Stomach (tissue), 9 donors: ENCODE measurements around the gene TENT5C. TPM values are rescaled to one million over a fixed set of nuclear protein-coding genes. Genes with fewer than 3 reads are reported as not detected.
A peak's percentile ranks its signal among the peaks of the same experiment; 100 is the strongest.

Experiments
- DNase-seq, 2 donors: peaks; one replicate each; pipeline versions ENCODE4 v3.0.0 to v3.0.0-alpha.2; 2013 to 2019
- H3K27ac ChIP-seq, 5 donors: fragments of 200-600 bp in 4 of 5; sonication (generic) in 4 of 5; one replicate each; pipeline ENCODE4 v1.5.1; 2013 to 2019; ENCODE audit warnings: mild to moderate bottlenecking in 1 of 5, moderate library complexity in 1 of 5
- H3K27me3 ChIP-seq, 3 donors: fragments of 200-600 bp; sonication (generic); one replicate each; pipeline ENCODE4 v1.5.1; 2017 to 2019; ENCODE audit warnings: mixed run types in 1 of 3
- H3K36me3 ChIP-seq, 4 donors: fragments of 200-600 bp; sonication (generic); 1 replicate in 3 of 4; 2 replicates in 1 of 4; pipeline ENCODE4 v1.5.1; 2016 to 2019
- H3K4me1 ChIP-seq, 4 donors: fragments of 200-600 bp; sonication (generic); one replicate each; pipeline ENCODE4 v1.5.1; 2016 to 2019
- H3K4me3 ChIP-seq, 4 donors: fragments of 200-600 bp; sonication (generic) in 3 of 4; one replicate each; pipeline ENCODE4 v1.5.1; 2016 to 2019; ENCODE audit warnings: mild to moderate bottlenecking in 1 of 4
- H3K9me3 ChIP-seq, 4 donors: fragments of 200-600 bp; sonication (generic); one replicate each; pipeline ENCODE4 v1.5.1; 2016 to 2019
- EP300 ChIP-seq: sonication (generic); formaldehyde crosslinking; IDR thresholded peaks from one replicate; pipeline ENCODE4 v1.6.1; 2017; ENCODE audit warnings: antibody characterized with exemption
- POLR2A ChIP-seq, 4 donors: fragments of 450-650 bp; IDR thresholded peaks; one replicate each; pipeline ENCODE4 v1.6.1; 2016; ENCODE audit warnings: antibody characterized with exemption in 4 of 4, control low read depth in 2 of 4, mild to moderate bottlenecking in 1 of 4, moderate library complexity in 1 of 4
- POLR2AphosphoS5 ChIP-seq, 3 donors: sonication (generic); formaldehyde crosslinking; IDR thresholded peaks; one replicate each; pipeline ENCODE4 v1.6.1; 2016; ENCODE audit warnings: antibody characterized with exemption in 3 of 3
- WGBS, 5 donors: extraction: QIAGEN DNeasy Blood & Tissue Kit in 3 of 5; methylation state at CpG; one replicate each; pipeline versions ENCODE4 v1.1.5 to v1.1.7; 2013 to 2018; 5-methylcytosine and 5-hydroxymethylcytosine counted together
- intact Hi-C: fragments of 100-400 bp; cut with DNase I; formaldehyde crosslinking; loops from one replicate; pipeline ENCODE4 v1.15.1; 2023; ENCODE audit warnings: low total_unique reads
- polyA plus RNA-seq, 3 donors: library from polyadenylated mRNA; stranded (reverse); fragments of 200-250 nt; gene quantifications; one replicate each; pipeline ENCODE4 v1.2.3, GENCODE V29; 2013
- total RNA-seq, 5 donors: library from RNA; depleted of rRNA; stranded (reverse); fragments of >200 nt; gene quantifications; one replicate each; pipeline versions ENCODE4 v1.1.0 to v1.2.3, GENCODE V29; 2014 to 2016
- TF ChIP-seq, protein P1 (sequence below), 7 experiments: fragments of 450-650 bp in 4 of 7; fragments of 200-600 bp in 3 of 7; sonication (generic) in 3 of 7; IDR thresholded peaks; one replicate each; pipeline ENCODE4 v1.5.1; 2016 to 2019; ENCODE audit warnings: antibody characterized with exemption in 7 of 7, control low read depth in 2 of 7, mild to moderate bottlenecking in 1 of 7
- donor health status: healthy with polysubstance abuse.
- donor health status: Bipolar disorder and iron deficiency.
- donor health status: healthy.

The TENT5C gene
- total and polyA plus RNA-seq, 8 donors = 6.0 to 28.1 (median 11.4) TPM

DNA sequence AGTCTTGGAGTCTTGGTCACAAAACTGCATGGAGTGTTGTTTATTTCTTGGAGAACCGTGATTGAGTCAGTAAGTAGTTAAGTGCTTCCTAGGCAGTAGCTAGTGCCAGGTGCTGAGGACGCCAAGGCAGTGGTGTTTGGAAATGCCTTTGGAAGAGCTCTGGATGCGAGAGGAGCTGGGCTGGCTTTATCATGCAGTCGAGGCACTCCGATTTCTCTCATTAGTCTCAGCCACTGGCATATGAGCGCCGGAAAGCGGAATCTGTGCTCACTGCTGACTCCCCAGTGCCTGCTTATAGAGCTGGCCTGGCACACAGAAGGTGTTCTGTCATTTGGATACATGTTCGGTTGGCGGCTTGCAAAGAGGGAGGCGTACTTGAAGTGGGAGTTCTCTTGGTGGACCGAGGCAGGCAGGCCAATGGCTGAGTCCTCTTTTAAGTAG is 3.6 kb downstream of the TENT5C start:
- Histone ChIP-seq H3K27me3 (no peaks in the 10 kb centered on the region), H3K36me3 (no peaks in the 10 kb centered on the region), H3K4me1 (peaks cover 36 to 84% (median 73%) of the 10 kb centered on the region in 4 donors), H3K9me3 (no peaks in the 10 kb centered on the region), H3K4me3 (peak overlapping the region; percentile 14 to 90 (median 52)), H3K27ac (peak overlapping the region; percentile 37 to 96 (median 91))
- TF ChIP-seq EP300 (no peak), POLR2AphosphoS5 (IDR thresholded peaks at IDR 0.05) (peak in 1 of 3 donors; percentile 49)
- WGBS, 5 donors = 25 to 45% (median 28%) methylated on average over 12 of the region's 12 CpGs
- intact Hi-C loops = no loop called here
- peak in 1 of 2 donors; percentile 51 for DNase-seq

DNA sequence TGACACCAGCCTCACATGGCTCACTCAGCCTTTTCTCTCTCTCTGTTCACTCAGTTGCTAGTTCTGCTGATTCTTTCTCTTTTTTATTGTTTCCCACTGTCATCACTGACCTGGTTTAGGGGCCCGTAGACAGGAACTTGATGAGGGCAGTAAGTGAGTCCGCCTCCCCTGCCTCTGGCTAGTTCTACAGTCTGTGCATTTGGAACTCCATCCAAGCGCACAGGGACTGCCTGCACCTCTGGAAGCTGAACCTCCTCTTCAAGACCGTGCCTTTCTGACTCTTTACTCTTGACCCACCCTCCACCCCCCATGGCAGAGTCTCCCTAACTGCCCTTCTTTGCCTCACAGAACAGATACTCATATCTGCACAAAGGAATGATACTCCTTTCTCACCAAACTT is 4.2 kb downstream of the TENT5C start:
- TF ChIP-seq, protein P1, sequence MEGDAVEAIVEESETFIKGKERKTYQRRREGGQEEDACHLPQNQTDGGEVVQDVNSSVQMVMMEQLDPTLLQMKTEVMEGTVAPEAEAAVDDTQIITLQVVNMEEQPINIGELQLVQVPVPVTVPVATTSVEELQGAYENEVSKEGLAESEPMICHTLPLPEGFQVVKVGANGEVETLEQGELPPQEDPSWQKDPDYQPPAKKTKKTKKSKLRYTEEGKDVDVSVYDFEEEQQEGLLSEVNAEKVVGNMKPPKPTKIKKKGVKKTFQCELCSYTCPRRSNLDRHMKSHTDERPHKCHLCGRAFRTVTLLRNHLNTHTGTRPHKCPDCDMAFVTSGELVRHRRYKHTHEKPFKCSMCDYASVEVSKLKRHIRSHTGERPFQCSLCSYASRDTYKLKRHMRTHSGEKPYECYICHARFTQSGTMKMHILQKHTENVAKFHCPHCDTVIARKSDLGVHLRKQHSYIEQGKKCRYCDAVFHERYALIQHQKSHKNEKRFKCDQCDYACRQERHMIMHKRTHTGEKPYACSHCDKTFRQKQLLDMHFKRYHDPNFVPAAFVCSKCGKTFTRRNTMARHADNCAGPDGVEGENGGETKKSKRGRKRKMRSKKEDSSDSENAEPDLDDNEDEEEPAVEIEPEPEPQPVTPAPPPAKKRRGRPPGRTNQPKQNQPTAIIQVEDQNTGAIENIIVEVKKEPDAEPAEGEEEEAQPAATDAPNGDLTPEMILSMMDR (IDR thresholded peaks at IDR 0.05) = no peak
- no peak for TF ChIP-seq EP300
- no peak for TF ChIP-seq POLR2AphosphoS5 (IDR thresholded peaks at IDR 0.05)
- TF ChIP-seq POLR2A (IDR thresholded peaks at IDR 0.05) = no peak
- WGBS, 5 donors = 34 to 60% (median 50%) methylated on average over 4 of the region's 4 CpGs
- intact Hi-C loops = no loop called here
- no peaks in the 10 kb centered on the region for H3K36me3 ChIP-seq
- H3K27ac ChIP-seq = peak overlapping the region; percentile 37 to 96 (median 91)
- H3K9me3 ChIP-seq = no peaks in the 10 kb centered on the region
- H3K4me3 ChIP-seq = peak overlapping the region in 3 of 4 donors; percentile 14 to 90 (median 78)
- no peaks in the 10 kb centered on the region for H3K27me3 ChIP-seq
- H3K4me1 ChIP-seq = peaks cover 41 to 84% (median 73%) of the 10 kb centered on the region in 4 donors
- DNase-seq = no peak

DNA sequence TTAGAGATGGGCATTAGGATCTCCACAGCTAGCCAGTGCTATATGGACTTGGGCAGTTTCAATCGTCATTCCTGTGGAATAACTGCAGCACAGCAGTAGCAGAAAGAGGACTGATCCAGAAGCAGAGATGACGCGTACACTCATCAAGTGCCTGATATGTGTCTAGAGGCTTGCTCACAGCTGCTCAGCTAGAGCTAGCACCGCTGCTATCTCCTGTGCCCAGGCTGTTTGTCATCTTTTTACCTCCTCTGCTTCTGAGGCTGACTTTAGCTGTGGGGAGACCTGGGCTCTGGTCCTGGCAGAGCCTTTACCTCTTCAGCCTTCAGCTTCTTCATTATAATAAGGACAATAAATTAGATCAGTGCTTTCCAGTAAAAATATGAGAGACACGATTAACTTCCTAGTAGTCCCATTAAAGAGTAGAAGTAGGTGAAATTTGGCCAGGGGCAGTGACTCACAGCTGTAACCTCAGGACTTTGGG is 5.3 kb downstream of the TENT5C start:
- no peaks in the 10 kb centered on the region for H3K36me3 ChIP-seq
- no peaks in the 10 kb centered on the region for H3K9me3 ChIP-seq
- H3K27ac ChIP-seq = peak overlapping the region; percentile 3 to 96 (median 57)
- intact Hi-C loops = no loop called here
- WGBS, 5 donors = 31 to 73% (median 56%) methylated on average over 5 of the region's 5 CpGs
- DNase-seq = no peak
- H3K27me3 ChIP-seq = no peaks in the 10 kb centered on the region
- TF ChIP-seq EP300 = no peak
- no peak for TF ChIP-seq POLR2A (IDR thresholded peaks at IDR 0.05)
- TF ChIP-seq, protein P1 (IDR thresholded peaks at IDR 0.05) = no peak
- no peak for TF ChIP-seq POLR2AphosphoS5 (IDR thresholded peaks at IDR 0.05)
- H3K4me3 ChIP-seq = peak overlapping the region in 1 of 4 donors; percentile 12
- peaks cover 51 to 93% (median 80%) of the 10 kb centered on the region in 4 donors for H3K4me1 ChIP-seq

DNA sequence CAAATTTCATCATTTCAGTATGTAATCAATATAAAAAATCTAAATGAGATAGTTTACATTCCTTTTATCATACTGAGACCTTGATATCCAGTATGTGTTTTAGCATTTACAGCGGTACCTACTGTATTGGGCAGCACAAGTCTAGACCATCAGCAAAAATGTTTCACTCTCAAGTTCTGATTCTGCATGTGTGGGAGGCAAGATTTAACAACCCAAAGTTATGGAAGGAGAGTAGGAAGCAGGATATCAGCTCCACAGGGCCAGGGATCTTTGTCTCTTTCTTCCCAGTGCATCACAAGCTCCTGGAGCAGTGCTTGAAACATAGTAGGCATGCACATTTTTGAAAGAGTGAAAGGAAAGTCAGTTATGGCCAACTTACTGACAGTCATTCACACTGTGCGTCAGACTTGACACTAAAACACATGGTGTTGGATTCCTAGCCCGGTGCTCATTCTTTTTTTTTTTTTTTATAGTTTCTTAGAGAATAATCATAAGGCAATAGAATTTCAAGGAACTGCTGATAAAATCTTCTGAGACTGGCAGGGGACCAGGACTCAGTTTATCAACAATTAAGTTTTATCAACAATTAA is 6.1 kb downstream of the TENT5C start:
- DNase-seq = no peak
- TF ChIP-seq EP300 (no peak), POLR2A (IDR thresholded peaks at IDR 0.05) (no peak), POLR2AphosphoS5 (IDR thresholded peaks at IDR 0.05) (no peak)
- TF ChIP-seq, protein P1 (IDR thresholded peaks at IDR 0.05) = no peak
- Histone ChIP-seq H3K36me3 (no peaks in the 10 kb centered on the region), H3K4me3 (no peak overlapping the region), H3K27ac (peak overlapping the region; percentile 37 to 96 (median 61)), H3K9me3 (no peaks in the 10 kb centered on the region), H3K27me3 (no peaks in the 10 kb centered on the region), H3K4me1 (peaks cover 58 to 100% (median 86%) of the 10 kb centered on the region in 4 donors)
- intact Hi-C loops = no loop called here
- 31 to 50% (median 44%) methylated on average over 3 of the region's 3 CpGs for WGBS, 5 donors
